Caki2 (cell line): ENCODE results near the gene CLDN15. TPM values are rescaled to one million over a fixed set of nuclear protein-coding genes. Genes with fewer than 3 reads are reported as not detected.
A peak's percentile ranks its signal among the peaks of the same experiment; 100 is the strongest.
"Not testable (repeated sequence)": the region's sequence is repeated elsewhere in the genome, so short reads cannot be mapped to it uniquely, and the experiment has no call there.

Experiments used
- DNase-seq: peaks from one replicate; pipeline ENCODE4 v3.0.0-alpha.2; 2015; ENCODE audit warnings: low read depth
- in situ Hi-C: cut with HindIII; loops from 2 replicates; pipeline ENCODE4 v1.10.0; 2016; ENCODE audit warnings: low sequenced_read_pairs, low pct_unique_long_range_greater_than_20kb, mixed read lengths
- total RNA-seq: library from RNA; depleted of rRNA; stranded (reverse); fragments of >200 nt; shearing (Covaris generic); gene quantifications from 2 replicates; pipeline ENCODE4 v1.2.3, GENCODE V29; 2014; ENCODE audit warnings: low replicate concordance; rRNA removed

Gene CLDN15, protein sequence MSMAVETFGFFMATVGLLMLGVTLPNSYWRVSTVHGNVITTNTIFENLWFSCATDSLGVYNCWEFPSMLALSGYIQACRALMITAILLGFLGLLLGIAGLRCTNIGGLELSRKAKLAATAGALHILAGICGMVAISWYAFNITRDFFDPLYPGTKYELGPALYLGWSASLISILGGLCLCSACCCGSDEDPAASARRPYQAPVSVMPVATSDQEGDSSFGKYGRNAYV
- 0.81 and 0.93 TPM in 2 replicates for total RNA-seq

DNA sequence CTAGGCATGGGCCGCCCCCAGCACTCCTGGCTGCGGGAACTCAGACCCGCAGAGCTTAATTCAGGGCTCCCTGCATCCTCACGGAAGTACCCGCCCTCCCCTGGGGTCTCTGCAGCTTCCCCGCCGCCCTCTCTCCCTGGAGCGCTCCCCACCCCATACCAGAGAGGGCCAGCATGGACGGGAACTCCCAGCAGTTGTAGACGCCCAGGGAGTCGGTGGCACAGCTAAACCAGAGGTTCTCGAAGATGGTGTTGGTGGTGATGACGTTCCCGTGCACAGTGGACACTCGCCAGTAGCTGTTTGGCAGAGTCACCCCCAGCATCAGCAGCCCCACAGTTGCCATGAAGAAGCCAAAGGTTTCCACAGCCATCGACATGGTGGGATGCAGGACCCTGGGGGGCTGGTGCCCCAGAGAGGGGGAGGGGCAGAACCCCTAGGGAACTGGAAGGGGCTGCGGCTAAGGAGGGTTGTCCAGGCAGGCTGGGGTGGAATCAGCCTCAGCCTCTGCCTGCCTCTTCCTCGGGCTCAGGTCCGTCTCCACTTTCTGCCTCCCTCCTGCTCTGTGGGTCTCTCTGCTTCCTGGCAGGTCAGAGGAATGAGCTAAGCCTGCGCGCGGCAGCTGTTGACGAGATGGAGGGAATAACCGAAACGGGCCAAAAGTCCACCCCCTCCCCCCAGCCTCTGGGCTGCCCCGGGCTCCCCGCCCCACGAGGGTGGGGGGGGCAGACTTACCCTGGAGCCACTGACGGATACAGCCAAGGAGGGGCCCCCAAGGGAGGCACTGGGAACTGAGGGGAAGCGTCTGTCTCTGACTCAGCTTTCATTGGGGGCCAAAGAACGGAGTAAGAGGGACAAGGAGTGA is at the start of gene CLDN15:
Gene CLDN15 (minus strand): TSS at position 597 of the 862 bp plus-strand sequence. CDS start 221 bp downstream, at position 376.
- in situ Hi-C loops: no loop called here
- DNase-seq: no peak

DNA sequence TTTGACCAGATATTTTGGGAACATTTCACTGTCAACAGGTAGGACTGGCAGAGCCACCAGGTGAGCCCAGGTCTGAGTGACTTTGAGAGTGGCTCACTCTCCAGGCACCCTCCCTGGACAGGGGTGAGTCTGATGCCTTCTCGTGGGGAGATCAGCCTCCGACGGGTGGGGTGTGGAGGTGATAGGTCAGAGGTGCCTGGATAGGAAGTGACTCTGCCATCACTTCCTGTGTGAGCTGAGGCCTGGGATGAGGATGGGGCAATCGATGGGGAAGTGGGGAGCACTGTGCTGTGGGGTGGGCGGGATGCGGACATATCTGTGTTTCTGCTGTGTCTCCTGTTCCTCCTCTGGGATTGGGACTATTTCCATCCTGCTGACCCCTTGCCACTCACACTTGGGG is 49.4 kb upstream of the CLDN15 start:
- in situ Hi-C loops: no loop called here
- DNase-seq: no peak

DNA sequence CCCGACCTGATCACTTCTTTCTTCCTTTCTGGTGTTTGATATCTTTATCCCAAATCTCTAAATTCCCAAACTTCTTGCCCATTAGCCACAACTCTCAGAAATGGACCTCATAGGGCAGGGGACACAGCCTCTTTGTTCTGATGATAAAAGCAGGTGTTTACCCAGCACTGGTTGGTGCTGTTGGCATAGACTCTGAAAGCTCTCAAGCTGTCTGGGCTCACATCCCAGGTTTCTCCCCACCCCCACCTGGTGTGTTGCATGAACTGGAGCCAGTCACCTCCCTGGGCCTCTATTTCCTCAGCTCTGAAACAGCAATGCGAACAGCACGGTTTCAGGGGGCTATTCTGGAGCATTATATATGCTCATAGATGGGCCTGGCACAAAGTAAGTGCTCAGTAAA is 48.3 kb upstream of the CLDN15 start:
- in situ Hi-C loops, DNase-seq: not testable (repeated sequence)

DNA sequence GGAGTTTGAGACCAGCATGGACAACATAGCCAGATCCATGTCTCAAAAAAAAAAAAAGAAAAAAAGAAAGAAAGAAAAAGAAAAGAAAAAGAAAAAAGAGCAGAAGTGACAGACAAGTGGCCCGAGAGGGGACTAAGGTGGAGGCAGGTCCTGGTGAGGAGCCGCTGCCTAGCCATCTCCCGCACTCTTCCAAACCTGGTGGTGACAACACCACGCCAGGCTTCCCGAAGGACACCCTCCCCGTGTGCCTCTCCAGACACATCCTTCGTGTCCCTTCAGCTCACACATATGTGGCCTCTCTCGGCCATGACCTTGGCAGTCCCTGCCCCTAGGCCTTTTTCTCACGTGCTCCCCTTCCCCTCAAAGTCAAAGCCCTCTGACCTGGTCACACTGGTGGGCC is 47.6 kb upstream of the CLDN15 start:
- in situ Hi-C loops: no loop called here
- DNase-seq: no peak

DNA sequence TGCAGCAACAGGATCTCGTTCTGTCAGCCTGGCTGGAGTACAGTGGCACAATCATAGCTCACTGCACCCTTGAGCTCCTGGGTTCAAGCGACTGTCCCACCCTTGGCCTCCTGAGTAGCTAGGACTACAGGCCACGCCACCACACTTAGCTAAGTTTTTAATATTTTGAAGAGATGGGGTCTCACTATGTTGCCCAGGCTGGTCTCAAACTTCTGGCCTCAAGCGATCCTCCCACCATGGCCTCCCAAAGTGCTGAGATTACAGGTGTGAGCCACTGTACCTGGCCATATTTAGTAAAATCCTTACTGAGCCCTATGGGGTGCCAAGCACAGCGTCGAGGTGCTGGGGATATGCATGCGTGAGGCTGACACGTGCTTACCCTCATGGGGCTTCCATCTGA is 43.3 kb upstream of the CLDN15 start:
- in situ Hi-C loops, DNase-seq: not testable (repeated sequence)

DNA sequence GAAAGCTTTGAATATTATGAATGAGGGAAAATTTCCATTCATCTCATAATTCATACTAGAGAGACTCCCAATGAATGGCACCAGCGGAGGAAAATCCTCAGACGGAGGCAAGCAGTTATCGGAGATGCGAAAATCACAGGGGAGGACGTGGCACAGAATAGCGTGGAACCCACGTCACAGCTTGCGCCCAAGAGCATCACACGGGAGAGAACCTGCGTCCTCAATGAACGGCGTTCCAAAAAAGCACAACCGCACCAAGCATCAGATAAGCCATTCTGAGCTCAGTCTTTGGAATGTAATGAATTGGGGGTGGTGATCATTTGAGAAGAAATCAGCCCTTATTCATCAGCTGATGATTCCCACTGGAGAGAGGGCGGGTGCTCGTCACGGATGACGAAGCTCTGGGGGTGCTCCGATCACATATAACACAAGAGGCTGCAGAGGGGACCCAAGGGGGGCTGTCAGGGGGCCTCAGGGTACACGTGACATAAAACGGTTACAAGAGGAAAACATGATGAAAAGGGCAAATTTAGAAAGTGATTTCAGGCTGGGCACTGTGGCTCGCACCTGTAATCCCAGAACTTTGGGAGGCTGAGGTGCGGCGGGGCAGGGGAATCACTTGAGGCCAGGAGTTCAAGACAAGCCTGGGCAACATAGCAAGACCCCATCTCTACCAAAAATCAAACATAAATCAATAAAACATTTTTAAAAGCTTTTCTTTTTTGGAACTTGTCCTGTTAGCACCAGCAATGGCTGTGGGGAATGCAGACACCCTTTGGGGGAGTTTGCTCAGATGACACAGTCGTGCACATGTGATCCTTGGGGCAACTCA is 41.1 kb upstream of the CLDN15 start:
- DNase-seq: no peak
- in situ Hi-C loops: no loop called here

DNA sequence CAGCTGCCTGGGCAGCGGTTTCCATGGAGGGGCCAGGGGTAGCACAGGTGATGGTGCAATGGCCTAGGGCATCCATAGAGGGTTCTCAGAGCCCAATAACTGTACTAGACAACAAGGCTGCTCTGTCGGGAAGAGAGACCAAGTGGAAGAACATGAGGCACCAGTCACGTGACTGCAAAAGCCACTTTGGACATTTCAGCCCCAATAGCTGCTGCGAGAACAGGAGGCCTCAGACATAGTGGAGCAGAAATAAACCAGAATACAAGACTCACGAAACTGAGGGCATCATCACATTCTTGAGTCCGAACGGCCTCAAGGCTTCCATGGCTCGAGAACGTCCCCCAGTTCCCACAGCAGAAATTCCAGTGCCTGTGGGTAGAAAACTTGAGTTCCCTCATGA is 39.6 kb upstream of the CLDN15 start:
- in situ Hi-C loops: no loop called here
- DNase-seq: no peak

DNA sequence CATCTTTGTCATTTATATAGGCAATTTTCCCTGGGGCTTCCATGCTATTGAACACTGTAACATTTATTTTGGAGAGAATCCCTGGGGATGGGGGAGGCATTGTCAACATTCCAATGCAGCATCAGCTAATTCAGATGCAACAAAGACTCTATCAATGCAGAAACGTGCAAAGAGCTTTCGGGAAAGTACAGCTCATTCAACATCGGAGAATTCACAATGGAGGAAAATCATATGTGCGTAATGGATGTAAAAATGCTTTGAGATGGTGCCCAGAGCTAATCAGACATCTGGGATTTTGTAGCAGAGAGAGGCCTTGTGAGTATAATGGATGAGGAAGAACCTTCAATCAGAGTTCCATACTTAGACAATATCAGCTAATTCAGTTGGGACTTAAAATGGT is 35.6 kb upstream of the CLDN15 start:
- in situ Hi-C loops: no loop called here
- no peak for DNase-seq

DNA sequence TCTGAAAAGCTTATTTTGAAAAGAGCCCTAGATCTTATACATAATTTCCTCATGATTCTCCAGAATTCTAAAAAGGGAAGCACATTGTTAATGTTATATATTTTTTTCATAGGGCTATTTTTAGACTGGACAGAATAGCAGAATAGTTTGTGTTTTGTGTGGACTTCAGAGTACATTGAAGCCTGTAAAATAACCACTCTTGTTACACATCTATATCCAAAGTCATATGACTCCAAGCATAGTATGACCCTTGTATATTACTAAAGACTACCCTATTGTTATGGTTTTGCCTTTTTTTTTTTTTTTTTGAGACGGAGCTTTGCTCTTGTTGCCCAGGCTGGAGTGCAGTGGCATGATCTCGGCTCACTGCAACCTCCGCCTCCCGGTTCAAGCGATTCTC is 33.4 kb upstream of the CLDN15 start:
- no peak for DNase-seq
- in situ Hi-C loops: no loop called here

DNA sequence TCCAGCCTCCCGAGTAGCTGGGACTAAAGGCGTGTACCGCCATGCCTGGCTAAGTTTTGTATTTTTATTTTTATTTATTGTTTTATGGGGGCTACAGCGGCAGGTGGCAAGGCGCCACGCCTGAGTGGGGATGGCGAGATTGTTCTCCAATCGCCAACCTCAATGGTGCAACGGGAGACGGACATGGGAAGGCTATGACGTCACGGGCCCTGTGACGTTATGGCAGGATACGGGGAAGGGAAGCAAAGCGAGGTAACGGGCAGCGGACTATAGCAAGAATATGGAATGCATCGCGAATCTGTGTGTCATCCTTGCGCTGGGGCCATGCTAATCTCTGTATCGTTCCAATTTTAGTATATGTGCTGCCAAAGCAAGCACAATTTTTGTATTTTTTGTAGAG is 32.1 kb upstream of the CLDN15 start:
- DNase-seq: no peak
- in situ Hi-C loops: no loop called here

DNA sequence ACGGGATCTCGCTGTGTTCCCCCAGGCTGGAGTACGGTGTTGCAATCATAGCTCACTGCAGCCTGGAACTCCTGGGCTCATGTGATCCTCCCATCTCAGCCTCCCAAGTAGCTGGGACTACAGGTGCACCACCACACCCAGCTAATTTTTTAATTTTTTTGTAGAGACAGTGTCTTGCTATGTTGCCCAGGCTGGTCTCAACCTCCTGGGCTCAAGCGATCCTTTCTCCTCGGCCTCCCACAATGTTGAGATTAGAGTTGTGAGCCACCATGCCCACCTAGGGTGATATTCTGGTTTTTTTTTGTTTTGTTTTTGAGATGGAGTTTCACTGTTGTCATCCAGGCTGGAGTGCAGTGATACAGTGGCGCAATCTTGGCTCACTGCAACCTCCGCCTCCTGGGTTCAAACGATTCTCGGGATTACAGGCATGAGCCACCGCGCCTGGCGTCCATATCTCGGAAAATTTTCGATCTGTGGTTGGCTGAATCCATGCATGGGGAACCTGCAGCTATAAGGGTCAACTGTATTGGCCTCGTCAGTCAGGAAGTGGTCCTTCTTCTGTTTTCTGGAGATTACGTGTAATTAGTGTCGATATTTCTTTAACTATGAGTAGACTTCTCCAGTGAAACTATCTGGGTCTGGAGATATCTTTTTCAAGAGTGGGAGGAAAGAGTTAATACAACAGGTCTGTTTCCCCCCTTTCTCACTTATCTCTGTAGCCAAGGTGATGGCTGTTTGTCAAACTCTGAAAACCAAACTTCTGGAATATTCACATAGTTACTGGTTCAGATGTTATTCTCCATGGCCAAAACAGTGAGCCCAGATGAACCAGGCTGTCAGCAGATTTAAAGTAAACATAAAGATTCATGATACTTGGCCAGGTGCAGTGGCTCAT is 28.3 kb upstream of the CLDN15 start:
- DNase-seq: no peak
- in situ Hi-C loops: no loop called here

DNA sequence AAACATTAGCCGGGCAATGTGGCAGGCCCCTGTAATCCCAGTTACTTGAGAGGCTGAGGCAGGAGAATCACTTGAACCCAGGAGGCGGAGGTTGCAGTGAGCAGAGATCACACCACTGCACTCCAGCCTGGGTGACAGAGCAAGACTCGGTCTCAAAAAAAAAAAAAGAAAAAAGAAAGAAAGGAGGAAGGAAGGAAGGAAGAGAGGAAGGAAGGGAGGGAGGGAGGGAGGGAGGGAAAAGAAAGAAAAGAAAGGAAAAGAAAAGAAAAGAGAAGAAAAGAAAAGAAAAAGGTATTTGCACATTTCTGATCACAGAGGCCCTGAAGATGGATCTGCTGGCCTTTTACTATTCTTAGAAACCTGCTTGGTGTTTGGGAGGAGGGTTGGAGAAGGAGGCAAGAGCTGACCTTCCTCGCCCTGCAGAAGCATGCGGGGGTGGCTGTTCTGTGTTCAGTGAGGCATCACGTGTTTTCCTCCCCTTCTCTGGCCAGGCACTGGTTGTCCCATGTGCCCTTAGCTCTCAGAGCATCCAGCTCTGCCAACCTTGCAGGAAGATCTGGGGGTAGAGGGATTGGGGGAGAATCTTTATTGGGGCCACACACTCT is 26.6 kb upstream of the CLDN15 start:
- in situ Hi-C loops: not testable (repeated sequence)

DNA sequence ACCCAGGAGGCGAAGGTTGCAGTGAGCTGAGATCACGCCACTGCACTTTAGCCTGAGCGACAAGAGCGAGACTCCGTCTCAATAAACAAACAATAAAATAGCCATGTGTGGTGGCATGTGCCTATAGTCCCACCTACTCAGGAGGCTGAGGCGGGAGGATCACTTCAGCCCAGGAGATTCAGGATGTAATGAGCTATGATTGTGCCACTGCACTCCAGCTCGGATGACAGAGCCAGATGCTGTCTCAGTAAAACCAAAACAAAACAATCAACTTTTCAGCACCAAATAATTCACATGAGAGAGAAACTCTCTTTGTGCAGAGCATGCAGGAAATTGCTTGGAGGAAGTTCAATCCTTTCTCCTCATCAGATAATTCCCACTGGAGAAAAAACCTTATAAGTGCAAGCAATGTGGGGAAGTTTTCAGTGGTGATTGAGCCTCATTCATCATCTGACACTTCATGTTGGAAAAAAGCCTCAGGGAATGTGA is 20.7 kb upstream of the CLDN15 start:
- in situ Hi-C loops: no loop called here
- DNase-seq: no peak

More for the DNA sequence above, 26.6 kb upstream of the CLDN15 start:
- DNase-seq: not testable (repeated sequence)

DNA sequence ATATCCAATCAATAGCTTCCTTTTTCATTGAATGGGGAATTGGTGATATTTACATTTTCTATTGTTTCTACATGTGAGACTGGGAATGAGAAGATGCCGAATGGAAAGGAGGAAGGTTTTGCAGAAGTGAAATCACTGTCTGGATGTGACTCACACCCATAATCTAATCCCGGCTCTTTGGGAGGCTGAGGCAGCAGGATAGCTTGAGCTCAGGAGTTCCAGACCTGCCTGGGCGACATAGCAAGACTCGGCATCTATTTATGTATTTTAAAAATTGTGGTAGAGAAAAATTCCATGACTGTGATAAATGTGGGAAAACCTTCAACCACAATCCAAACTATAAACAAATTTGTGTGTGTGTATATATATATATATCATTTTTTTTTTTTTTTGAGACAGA is 18.2 kb upstream of the CLDN15 start:
- no peak for DNase-seq

DNA sequence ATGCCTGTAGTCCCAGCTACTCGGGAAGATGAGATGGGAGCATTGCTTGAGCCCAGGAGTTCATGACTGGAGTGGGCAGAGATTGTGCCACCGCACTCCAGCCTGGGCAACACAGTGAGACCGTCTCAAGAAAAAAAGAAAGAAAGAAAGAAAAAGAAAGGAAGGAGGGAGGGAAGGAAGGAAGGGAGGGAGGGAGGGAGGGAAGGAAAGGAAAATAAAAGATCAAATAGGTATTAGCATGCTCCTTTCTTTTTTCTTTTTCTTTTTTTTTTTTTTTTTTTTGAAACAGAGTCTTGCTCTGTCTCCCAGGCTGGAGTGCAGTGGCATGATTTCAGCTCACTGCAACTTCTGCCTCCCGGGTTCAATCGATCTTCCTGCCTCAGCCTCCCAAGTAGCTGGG is 15.6 kb upstream of the CLDN15 start:
- not testable (repeated sequence) for DNase-seq

More for the DNA sequence above, 18.2 kb upstream of the CLDN15 start:
- in situ Hi-C loops: no loop called here

DNA sequence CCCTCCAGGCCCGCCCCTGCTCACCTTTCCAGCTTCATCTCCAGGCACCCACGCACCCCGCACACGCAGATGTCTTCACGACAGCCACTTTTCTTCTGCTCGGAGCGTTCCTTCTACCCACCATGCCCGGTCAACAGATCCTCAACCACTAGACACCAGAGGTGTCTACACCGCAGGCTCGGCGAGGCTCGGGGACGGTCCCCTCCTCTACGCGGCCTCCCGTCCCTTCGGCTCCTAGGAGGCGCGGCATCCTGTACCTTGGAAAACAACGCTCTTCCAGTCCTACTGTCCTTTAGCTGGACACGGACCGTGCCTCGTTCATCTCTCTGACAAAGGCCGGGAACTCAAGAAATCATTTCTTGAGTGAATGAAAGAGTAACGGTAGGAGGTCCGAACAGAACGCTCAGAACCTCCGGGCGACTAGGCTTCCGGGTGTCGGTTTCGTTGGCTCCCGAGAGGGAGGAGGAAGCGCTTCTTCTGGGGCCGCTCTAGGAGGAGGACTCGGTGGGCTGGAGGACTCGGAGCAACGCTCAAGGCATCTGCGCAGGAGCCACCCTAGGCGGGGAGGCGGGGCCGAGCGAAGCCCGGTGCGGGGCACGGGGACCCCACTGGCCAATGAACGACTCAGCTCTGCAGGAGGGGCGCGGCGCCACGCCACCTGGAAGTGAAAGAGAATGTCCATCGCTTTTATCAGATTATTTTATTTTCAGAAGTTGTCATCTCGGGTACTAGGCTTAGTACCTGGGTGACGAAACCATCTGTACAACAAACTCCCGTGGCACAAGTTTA is 14.5 kb upstream of the CLDN15 start:
- DNase-seq: peak; percentile 97
- in situ Hi-C loops: no loop called here

More for the DNA sequence above, 15.6 kb upstream of the CLDN15 start:
- in situ Hi-C loops: not testable (repeated sequence)

DNA sequence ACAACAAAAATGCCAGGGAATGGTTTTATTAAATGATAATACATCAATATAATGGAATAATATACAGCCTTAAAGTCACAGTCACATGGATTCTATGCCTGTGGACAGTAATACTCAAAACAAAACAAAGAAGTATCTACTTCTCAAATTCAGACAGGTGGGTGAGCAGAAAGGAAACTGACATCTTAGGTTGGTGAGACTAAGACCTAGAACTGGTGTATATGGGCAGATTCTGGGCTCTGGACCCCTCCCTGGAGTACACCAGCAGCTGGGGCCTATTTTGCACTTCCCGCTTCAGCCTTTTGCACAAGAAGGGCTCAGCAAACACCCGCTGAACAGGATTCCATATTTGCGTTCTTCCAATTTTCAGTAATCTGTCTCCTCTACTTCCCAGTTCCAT is 12.7 kb upstream of the CLDN15 start:
- in situ Hi-C loops: no loop called here
- no peak for DNase-seq
